ENCODE measurements around the gene ALK.

DNA sequence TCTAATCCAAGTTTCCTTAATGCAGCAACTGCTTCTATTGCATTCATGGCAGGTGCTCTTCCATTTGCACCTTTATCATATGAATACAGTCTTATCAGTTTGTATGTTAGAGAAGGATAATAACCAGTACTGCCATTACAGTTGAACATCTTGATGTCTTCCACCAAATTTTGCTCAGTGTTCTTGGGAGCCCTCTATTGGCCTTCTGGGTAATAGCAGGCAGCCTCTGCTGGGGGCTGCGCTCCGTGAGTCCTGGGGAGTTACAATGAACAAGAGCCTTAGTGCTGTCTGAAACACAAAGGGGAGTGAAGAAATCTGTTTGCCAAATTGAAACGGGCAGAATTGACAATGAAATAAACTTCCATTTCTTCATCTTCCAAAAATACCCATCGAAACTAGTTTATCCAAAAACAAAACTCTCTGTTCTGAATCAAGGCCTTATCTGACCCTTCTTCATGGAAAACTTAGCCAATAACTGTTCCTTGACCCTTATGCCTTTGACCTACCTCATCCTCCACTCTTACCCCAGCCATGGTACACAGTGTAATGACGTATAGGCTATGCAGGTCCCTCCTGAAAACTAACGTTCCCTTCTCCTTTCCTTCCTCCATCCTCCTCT, 79.9 kb downstream of the ALK start:
- TF ChIP-seq POLR2A (IDR thresholded peaks at IDR 0.05; ENCODE audit: low read length) (no peak), GATA1 (IDR thresholded peaks at IDR 0.05; ENCODE audit: low read depth, low read length) (no peak)
